ENCODE measurements around the gene EIF4EBP3. TPM values are rescaled to one million over a fixed set of nuclear protein-coding genes. Genes with fewer than 3 reads are reported as not detected.
A peak's percentile ranks its signal among the peaks of the same experiment; 100 is the strongest.

The EIF4EBP3 gene
- total and polyA plus RNA-seq, 9 of the 15 experiments (the other 6 are each of a cell fraction or from before 2014, with no cell fraction given): 1.3 to 7.5 (median 3.8) TPM

DNA sequence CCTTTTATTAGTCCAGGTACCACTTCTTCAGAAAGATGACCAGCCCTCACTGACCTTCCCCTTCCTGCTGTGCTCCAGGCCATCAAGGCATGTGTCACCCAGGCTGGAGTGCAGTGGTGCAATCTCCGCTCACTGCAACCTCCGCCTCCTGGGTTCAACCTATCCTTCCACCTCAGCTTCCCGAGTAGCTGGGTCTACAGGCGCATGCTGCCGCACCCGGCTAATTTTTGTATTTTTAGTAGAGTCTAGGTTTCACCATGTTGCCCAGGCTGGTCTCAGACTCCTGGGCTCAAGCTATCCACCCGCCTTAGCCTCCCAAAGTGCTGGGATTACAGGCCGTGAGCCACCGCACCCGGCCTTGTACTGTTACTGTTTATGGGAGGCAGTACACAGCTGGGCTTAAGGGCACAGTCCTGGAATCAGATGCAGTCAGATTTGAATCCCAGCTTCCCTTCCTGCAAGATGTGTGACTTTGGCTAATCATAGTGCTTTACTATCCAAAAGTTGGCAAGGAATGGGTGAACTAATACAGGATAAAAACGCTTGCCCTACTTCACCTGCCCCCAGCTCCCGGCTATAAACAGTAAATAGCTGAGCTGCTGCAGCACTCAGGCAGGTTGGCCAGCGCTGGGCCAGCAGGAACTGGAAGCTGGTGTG is 483 bp upstream of the EIF4EBP3 start (continued):
- TF ChIP-seq, protein P1, sequence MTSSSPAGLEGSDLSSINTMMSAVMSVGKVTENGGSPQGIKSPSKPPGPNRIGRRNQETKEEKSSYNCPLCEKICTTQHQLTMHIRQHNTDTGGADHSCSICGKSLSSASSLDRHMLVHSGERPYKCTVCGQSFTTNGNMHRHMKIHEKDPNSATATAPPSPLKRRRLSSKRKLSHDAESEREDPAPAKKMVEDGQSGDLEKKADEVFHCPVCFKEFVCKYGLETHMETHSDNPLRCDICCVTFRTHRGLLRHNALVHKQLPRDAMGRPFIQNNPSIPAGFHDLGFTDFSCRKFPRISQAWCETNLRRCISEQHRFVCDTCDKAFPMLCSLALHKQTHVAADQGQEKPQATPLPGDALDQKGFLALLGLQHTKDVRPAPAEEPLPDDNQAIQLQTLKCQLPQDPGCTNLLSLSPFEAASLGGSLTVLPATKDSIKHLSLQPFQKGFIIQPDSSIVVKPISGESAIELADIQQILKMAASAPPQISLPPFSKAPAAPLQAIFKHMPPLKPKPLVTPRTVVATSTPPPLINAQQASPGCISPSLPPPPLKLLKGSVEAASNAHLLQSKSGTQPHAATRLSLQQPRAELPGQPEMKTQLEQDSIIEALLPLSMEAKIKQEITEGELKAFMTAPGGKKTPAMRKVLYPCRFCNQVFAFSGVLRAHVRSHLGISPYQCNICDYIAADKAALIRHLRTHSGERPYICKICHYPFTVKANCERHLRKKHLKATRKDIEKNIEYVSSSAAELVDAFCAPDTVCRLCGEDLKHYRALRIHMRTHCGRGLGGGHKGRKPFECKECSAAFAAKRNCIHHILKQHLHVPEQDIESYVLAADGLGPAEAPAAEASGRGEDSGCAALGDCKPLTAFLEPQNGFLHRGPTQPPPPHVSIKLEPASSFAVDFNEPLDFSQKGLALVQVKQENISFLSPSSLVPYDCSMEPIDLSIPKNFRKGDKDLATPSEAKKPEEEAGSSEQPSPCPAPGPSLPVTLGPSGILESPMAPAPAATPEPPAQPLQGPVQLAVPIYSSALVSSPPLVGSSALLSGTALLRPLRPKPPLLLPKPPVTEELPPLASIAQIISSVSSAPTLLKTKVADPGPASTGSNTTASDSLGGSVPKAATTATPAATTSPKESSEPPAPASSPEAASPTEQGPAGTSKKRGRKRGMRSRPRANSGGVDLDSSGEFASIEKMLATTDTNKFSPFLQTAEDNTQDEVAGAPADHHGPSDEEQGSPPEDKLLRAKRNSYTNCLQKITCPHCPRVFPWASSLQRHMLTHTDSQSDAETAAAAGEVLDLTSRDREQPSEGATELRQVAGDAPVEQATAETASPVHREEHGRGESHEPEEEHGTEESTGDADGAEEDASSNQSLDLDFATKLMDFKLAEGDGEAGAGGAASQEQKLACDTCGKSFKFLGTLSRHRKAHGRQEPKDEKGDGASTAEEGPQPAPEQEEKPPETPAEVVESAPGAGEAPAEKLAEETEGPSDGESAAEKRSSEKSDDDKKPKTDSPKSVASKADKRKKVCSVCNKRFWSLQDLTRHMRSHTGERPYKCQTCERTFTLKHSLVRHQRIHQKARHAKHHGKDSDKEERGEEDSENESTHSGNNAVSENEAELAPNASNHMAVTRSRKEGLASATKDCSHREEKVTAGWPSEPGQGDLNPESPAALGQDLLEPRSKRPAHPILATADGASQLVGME (CRISPR knock-in tag; IDR thresholded peaks at IDR 0.05): no peak
- TF ChIP-seq ZNF696 (CRISPR knock-in tag; conservative IDR thresholded peaks at IDR 0.05) (no peak), NCOA1 (IDR thresholded peaks at IDR 0.05; ENCODE audit: low read depth) (no peak), TBL1XR1 (IDR thresholded peaks at IDR 0.05; ENCODE audit: low read length in 2 of 2) (no peak), ZNF140 (CRISPR knock-in tag; IDR thresholded peaks at IDR 0.05) (no peak), ZFPM2 (CRISPR knock-in tag; IDR thresholded peaks at IDR 0.05) (no peak), SMARCA5 (IDR thresholded peaks at IDR 0.05) (0 out of 2 replicates have a peak, but pooled peaks have one; percentile 9), ETV1 (tag; conservative IDR thresholded peaks at IDR 0.05; ENCODE audit: low read depth) (no peak), MAFK (IDR thresholded peaks at IDR 0.05; ENCODE audit: low read length) (no peak), NR1H2 (CRISPR knock-in tag; IDR thresholded peaks at IDR 0.05) (no peak), PYGO2 (tag; IDR thresholded peaks at IDR 0.05) (no peak), POLR2A (conservative IDR thresholded peaks at IDR 0.05) (0 out of 2 replicates have a peak, but pooled peaks have one; percentile 17), SNIP1 (IDR thresholded peaks at IDR 0.05; ENCODE audit: low read depth) (no peak)
- TF ChIP-seq, protein P2, sequence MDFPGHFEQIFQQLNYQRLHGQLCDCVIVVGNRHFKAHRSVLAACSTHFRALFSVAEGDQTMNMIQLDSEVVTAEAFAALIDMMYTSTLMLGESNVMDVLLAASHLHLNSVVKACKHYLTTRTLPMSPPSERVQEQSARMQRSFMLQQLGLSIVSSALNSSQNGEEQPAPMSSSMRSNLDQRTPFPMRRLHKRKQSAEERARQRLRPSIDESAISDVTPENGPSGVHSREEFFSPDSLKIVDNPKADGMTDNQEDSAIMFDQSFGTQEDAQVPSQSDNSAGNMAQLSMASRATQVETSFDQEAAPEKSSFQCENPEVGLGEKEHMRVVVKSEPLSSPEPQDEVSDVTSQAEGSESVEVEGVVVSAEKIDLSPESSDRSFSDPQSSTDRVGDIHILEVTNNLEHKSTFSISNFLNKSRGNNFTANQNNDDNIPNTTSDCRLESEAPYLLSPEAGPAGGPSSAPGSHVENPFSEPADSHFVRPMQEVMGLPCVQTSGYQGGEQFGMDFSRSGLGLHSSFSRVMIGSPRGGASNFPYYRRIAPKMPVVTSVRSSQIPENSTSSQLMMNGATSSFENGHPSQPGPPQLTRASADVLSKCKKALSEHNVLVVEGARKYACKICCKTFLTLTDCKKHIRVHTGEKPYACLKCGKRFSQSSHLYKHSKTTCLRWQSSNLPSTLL (IDR thresholded peaks at IDR 0.05): no peak
- TF ChIP-seq, protein P3, sequence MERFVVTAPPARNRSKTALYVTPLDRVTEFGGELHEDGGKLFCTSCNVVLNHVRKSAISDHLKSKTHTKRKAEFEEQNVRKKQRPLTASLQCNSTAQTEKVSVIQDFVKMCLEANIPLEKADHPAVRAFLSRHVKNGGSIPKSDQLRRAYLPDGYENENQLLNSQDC (CRISPR knock-in tag; IDR thresholded peaks at IDR 0.05): no peak
- TF ChIP-seq, protein P4, sequence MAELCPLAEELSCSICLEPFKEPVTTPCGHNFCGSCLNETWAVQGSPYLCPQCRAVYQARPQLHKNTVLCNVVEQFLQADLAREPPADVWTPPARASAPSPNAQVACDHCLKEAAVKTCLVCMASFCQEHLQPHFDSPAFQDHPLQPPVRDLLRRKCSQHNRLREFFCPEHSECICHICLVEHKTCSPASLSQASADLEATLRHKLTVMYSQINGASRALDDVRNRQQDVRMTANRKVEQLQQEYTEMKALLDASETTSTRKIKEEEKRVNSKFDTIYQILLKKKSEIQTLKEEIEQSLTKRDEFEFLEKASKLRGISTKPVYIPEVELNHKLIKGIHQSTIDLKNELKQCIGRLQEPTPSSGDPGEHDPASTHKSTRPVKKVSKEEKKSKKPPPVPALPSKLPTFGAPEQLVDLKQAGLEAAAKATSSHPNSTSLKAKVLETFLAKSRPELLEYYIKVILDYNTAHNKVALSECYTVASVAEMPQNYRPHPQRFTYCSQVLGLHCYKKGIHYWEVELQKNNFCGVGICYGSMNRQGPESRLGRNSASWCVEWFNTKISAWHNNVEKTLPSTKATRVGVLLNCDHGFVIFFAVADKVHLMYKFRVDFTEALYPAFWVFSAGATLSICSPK (IDR thresholded peaks at IDR 0.05; ENCODE audit: borderline replicate concordance): no peak
- TF ChIP-seq, protein P5, sequence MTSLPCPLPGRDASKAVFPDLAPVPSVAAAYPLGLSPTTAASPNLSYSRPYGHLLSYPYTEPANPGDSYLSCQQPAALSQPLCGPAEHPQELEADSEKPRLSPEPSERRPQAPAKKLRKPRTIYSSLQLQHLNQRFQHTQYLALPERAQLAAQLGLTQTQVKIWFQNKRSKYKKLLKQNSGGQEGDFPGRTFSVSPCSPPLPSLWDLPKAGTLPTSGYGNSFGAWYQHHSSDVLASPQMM (CRISPR knock-in tag; IDR thresholded peaks at IDR 0.05): no peak
- TF ChIP-seq, protein P6, sequence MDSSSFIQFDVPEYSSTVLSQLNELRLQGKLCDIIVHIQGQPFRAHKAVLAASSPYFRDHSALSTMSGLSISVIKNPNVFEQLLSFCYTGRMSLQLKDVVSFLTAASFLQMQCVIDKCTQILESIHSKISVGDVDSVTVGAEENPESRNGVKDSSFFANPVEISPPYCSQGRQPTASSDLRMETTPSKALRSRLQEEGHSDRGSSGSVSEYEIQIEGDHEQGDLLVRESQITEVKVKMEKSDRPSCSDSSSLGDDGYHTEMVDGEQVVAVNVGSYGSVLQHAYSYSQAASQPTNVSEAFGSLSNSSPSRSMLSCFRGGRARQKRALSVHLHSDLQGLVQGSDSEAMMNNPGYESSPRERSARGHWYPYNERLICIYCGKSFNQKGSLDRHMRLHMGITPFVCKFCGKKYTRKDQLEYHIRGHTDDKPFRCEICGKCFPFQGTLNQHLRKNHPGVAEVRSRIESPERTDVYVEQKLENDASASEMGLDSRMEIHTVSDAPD (CRISPR knock-in tag; IDR thresholded peaks at IDR 0.05): no peak
